Dedifferentiated amniotic fluid mesenchymal stem cell (primary cell): ENCODE data around the gene LUC7L2.
"Not testable (repeated sequence)": the region's sequence is repeated elsewhere in the genome, so short reads cannot be mapped to it uniquely, and the experiment has no call there.

Source experiments
- DNase-seq: peaks from one replicate; pipeline ENCODE4 v3.0.0-alpha.2; 2016; ENCODE audit errors: extremely low spot score

LUC7L2 gene, protein sequence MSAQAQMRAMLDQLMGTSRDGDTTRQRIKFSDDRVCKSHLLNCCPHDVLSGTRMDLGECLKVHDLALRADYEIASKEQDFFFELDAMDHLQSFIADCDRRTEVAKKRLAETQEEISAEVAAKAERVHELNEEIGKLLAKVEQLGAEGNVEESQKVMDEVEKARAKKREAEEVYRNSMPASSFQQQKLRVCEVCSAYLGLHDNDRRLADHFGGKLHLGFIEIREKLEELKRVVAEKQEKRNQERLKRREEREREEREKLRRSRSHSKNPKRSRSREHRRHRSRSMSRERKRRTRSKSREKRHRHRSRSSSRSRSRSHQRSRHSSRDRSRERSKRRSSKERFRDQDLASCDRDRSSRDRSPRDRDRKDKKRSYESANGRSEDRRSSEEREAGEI

GRCh38 chr7:139359366-139360209, at the start of gene LUC7L2:
Gene LUC7L2 (plus strand): TSS chr7:139359894. CDS start chr7:139360262, 368 bp downstream.
- peak; percentile 99 for DNase-seq

DNA sequence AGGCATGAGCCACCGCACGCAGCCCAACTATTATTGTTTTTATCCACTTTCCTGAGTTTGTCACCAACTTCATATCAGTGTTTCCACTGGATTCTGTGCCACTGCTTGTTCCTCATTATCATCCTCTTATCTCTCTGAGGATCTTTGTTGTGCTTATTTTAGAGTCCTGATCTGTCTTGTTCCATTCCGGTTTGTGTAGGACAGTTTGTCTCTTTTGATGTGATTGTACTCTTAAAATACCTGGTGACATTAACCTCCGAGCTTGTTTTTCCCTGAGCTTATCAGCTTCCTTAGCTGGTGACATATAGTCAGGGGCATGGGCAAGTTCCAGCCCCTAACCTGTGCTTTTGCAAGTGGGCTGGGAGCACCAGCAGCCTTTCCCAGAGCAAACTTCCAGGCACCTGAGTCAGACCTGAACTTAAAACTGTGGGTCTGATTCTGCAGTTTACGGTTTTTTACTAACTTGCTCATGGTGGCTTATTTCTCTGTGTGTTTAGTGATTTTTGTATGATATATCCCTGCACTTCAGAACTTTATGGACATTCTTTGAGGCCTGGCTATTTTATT, 41.7 kb upstream of the LUC7L2 start:
- DNase-seq: no peak

GRCh38 chr7:139321071-139321745, 38.5 kb upstream of the LUC7L2 start:
- no peak for DNase-seq

- DNase-seq: not testable (repeated sequence)
Observed at GRCh38 chr7:139324709-139325108, 35.0 kb upstream of the LUC7L2 start.

- DNase-seq: peak; percentile 64
Observed at GRCh38 chr7:139328375-139328774, 31.3 kb upstream of the LUC7L2 start.

DNA sequence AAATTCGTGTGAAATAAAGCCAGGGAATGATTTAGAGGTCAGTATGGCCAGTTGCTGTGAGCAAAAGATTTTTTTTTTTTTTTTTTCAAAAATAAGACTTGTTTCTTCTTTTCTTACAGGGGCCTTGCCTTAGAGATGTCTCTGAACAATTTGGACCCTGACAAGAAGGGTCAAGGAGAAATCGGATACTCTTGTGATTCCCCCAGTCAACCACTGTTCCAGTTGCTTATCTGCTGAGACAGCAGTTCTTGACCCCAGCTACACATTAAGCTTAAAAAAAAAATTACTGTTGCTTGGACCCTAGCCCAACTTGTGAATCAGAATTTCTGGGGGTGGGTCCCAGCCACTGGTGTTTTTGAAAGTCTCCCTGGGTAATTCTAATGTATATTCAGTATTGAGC, 30.6 kb upstream of the LUC7L2 start:
- DNase-seq: no peak

DNA sequence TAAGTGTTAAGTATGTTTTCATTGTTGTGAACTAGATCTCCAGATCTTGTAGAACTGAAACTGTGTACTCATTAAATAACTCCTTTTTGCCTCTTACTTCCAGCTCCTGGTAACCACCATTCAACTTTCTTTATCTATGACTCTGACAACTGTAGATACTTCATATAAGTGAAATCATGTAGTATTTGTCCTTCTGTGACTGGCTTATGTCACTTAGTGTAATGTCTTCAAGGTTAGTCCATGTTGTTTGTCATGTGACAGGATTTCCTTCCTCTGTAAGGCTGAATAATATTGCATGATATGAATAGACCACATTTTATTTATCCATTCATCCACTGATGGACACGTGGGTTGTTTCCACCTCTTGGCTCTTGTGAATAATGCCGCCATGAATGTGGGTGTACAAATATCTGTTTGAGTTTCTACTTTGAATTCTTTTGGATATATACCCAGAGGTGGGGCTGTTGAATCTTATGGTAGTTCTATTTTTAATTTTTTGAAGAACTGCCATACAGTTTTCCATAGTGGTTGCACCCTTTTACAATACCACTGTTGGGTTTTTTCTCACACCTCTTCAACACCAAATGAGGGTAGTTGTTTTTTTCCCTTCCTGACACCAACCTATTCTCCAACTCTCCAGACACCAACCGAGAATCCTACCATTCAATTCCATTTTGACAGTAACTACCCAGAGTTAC, 29.2 kb upstream of the LUC7L2 start:
- no peak for DNase-seq

- no peak for DNase-seq
Observed at GRCh38 chr7:139332697-139333359, 26.9 kb upstream of the LUC7L2 start.

DNA sequence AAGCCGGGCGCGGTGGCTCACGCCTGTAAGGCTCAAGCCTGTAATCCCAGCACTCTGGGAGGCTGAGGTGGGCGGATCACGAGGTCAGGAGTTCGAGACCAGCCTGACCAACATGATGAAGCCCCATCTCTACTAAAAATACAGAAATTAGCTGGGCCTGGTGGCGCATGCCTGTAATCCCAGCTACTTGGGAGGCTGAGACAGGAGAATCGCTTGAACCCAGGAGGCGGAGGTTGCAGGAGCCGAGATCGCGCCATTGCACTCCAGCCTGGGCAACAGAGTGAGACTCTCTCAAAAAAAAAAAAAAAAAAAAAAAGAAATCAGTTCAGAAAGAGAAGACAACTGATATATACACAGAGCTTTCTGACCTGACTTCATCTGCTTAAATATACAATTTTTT, 26.3 kb upstream of the LUC7L2 start:
- not testable (repeated sequence) for DNase-seq

DNA sequence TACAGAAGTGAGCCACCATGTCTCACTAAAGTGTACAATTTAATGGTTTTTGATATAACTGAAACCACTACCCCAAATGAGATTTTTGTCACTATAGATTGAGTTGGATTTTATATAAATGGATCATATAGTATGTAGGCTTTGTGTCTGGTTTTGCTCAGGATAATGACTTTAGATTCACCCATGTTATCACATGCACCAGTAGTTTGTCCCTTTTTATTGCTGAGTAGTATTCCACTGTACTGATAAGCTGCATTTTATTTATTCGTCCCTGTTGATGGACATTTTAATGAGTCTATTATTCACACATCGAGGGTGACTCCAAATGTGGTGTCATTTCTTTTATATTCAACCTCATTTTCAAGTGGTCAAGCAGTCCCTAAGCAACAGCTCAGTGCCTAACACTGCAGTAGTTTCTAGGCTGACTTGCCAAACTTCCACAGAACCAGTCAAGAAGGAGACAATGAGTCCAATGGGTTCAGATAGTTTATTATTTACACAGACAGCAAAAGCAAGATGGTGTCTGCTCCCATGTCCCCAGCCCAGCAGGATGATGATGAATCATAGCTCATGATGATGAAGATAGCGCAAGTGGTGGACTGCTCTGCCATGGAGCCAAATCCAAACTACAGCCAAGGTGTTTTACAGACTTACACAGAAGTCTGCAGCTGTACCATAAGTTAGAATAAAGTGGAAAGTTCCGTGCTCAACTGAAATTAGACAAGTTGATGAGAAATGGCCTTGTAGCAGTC, 25.1 kb upstream of the LUC7L2 start:
- no peak for DNase-seq

GRCh38 chr7:139339025-139339424, 20.7 kb upstream of the LUC7L2 start:
- no peak for DNase-seq

- DNase-seq: no peak
Observed at GRCh38 chr7:139339698-139340036, 20.0 kb upstream of the LUC7L2 start.

- peak; percentile 99 for DNase-seq
Observed at GRCh38 chr7:139340037-139340807, 19.5 kb upstream of the LUC7L2 start.

GRCh38 chr7:139340808-139341057, 19.0 kb upstream of the LUC7L2 start:
- DNase-seq: no peak

DNA sequence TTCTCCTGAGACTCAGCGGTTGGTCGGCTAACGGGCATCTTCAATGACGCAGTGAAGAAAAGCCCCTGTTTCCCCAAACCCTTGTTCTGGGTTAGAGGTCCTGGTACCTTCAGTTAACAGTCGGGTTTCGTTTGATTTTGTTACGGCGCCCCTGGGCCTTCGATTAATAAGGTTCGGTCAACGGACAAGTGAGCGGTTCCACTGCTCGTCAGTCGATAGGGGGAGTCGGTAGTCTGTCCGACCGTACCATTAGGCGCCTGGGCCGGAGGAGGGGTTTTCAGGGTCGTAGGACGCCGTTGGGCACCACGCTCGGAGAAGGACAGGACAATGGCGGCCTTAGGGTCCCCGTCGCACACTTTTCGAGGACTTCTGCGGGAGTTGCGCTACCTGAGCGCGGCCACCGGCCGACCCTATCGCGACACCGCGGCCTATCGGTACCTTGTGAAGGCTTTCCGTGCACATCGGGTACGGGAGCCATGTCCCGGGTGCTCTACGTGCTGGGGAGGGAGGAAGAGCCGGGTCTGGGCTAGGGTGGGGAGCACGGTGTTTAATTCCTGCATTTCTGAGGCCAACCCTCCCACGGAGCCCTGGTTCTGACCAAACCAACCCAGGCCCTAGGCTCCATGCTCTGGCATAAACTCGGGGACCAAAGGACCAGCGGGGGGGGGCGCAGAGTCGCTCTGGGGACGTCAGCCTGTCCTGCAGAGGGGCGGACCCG, 18.5 kb upstream of the LUC7L2 start, which contains the start of gene FMC1:
Gene FMC1, plus strand, starts transcription at position 280 of the 718 bp plus-strand sequence. Its CDS starts 48 bp downstream, at position 328.
- peak; percentile 90 for DNase-seq

GRCh38 chr7:139341776-139342226, 17.9 kb upstream of the LUC7L2 start:
- DNase-seq: no peak

GRCh38 chr7:139345042-139345441, 14.7 kb upstream of the LUC7L2 start:
- DNase-seq: no peak

- DNase-seq: no peak
Observed at GRCh38 chr7:139351027-139351426, 8.7 kb upstream of the LUC7L2 start.

- DNase-seq: no peak
Observed at GRCh38 chr7:139354729-139355128, 5.0 kb upstream of the LUC7L2 start.
